Dedifferentiated amniotic fluid mesenchymal stem cell (primary cell): ENCODE results near the gene OR5L1.

Source experiments
- DNase-seq: peaks from one replicate; pipeline ENCODE4 v3.0.0-alpha.2; 2016; ENCODE audit errors: extremely low spot score

OR5L1 gene

DNA sequence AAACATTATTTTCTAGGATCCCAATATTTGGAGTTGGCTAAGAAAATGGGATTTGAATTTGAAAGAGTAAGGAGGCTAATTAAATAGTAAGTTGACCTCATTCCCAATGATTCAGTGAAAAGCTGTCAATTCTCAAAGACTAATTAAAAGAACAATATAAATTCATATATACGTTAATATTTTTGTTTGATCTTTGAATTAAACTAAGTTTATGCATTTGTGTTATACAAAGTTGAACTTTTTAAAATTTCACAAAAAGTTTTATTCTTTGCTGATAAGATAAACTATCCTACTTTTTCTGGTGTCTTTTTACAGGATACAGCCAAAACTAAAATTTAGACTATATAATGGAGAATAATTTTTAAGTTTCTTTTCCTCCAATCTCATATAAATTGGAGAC lies at the start of gene OR5L1:
OR5L1 (plus strand) TSS at position 301 of the 400 bp plus-strand sequence. CDS start 100 bp downstream, outside the sequence.
- no peak for DNase-seq

DNA sequence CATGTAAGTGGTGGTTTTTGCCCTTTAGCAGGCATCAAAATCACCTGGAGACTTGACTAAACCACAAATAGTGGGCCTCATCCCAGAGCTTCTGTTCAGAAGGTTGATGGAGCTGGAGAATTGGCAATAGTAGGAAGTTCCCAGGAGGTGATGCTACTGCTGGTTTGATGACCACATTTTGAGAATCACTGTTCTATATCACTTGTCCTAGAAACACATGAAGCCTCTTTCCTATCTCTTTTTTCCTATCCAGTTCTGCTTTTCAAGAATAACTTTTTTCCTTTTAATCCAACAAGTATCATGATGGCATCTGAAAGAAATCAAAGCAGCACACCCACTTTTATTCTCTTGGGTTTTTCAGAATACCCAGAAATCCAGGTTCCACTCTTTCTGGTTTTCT lies 38.0 kb upstream of the OR5L1 start, which contains the start of gene OR5D13:
OR5D13 (plus strand) TSS at position 301 of the 400 bp plus-strand sequence; CDS start at position 301, 0 bp downstream.
- DNase-seq, result no peak

DNA sequence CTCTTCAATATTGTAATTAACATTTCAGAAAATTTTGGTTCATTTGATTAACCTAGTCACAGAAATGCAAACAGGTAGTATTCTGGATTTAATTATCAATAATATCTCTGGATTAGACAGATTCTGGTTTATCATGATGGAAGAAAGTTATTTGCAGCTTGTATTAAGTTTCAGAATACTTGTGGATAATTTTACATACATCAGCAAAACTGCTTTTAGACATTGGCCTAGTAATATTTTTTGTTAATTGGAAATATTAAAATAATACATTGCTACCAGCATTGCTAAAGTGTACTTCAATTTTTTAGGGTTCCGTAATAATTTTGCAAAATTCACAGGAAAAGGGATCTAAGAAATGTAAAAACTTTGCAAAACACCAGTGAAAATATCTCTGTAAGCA lies 19.6 kb upstream of the OR5L1 start:
- DNase-seq, result no peak

DNA sequence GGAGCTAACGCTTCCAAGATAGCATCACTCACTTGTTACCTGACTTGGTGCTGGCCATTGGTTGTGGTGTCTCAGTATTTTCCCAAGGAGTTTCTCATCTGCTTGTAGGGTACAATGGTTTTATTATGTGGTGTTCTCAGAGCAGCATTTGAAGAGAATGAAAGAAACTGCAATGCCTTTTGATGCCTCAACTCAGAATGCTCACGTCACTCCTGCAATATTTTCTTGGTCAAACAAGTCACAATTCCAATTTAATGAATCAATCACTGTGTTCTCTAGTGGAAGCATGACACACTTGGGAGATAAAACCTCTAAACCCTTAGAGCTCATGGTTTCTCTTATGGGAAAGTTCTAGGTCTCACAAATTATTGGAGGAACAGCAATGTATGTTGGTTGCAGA lies 17.8 kb upstream of the OR5L1 start:
- DNase-seq, result no peak

DNA sequence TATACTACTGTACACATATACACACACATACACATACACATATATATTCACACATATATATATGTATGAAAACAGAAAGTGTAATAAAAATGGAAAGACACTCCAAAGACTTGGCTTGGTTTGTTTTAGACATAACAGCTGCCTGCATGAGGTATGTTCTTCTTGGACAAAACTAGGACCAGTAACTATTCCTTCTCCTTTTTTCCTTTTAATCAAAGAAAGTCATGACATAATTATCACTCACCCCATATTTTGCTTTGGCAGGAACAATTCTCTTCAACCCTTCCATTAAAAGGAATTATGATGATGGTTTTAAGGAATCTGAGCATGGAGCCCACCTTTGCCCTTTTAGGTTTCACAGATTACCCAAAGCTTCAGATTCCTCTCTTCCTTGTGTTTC lies 15.9 kb upstream of the OR5L1 start, which contains the start of gene OR5D14:
OR5D14 (plus strand) TSS at position 301 of the 400 bp plus-strand sequence; CDS start at position 301, 0 bp downstream.
- no peak for DNase-seq

DNA sequence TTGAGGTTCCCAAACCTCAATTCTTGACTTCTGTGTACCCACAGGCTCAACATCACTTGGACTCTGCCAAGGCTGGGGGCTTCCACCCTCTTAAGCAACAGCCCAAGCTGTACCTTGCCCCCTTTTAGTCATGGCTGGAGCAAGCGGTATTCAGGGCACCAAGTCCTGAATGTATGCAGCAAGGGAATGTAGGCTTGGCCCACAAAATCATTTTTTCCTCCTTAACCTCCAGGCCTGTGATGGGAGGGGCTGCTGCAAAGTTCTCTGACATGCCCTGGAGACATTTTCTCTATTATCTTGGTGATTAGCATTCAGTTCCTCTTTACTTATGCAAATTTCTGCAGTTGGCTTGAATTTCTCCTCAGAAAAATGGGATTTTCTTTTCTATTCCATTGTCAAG lies 4.9 kb upstream of the OR5L1 start:
- DNase-seq, result no peak

DNA sequence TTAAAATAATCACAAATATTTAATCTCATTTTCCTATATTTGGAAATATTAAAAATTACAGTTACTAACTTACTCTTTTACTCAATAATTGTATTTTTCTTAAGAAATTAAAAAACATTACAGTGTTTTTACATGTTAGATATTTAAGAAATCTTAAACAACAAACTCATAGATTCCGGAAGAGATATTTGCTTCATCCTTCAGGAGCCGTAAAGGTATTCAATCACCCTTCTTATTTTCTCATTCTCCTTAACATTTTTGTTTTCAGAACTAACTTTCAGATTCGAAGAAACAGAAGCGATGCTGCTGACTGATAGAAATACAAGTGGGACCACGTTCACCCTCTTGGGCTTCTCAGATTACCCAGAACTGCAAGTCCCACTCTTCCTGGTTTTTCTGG lies 8.2 kb downstream of the OR5L1 start, which contains the start of gene OR5D18:
OR5D18 (plus strand) TSS at position 301 of the 400 bp plus-strand sequence; CDS start at position 301, 0 bp downstream.
- no peak for DNase-seq

DNA sequence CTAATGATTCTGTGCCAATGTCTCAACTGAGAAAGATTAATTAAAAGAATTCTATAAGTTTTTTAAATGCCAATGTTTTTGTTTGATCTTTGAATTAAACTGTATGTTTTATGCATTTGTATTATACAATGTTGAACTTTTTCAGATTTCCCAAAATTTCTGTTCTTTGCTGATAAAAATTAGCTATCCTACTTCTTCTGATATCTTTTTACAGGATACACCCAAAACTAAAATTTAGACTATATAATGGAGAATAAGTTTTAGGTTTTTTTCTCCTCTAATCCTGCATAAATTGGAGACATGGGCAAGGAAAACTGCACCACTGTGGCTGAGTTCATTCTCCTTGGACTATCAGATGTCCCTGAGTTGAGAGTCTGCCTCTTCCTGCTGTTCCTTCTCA lies 15.8 kb downstream of the OR5L1 start, which contains the start of gene OR5L2:
OR5L2 (plus strand) TSS at position 301 of the 400 bp plus-strand sequence; CDS start at position 301, 0 bp downstream.
- DNase-seq, result no peak

DNA sequence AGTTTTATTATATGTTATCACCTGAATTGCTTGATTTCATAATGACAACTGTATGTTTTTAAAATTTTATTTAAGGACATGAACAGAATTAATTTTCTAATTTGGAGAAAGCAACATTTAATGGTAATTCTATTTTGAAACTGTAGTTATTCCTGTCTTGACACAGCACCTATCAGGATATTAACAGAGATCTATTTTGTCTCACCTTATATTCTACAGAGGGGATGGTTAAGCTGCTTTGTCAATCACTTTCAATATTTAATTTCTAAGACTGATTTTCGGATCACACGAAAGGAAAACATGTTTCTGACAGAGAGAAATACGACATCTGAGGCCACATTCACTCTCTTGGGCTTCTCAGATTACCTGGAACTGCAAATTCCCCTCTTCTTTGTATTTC lies 27.3 kb downstream of the OR5L1 start, which contains the start of gene OR5D16:
OR5D16 (plus strand) TSS at position 301 of the 400 bp plus-strand sequence; CDS start at position 301, 0 bp downstream.
- DNase-seq, result no peak

DNA sequence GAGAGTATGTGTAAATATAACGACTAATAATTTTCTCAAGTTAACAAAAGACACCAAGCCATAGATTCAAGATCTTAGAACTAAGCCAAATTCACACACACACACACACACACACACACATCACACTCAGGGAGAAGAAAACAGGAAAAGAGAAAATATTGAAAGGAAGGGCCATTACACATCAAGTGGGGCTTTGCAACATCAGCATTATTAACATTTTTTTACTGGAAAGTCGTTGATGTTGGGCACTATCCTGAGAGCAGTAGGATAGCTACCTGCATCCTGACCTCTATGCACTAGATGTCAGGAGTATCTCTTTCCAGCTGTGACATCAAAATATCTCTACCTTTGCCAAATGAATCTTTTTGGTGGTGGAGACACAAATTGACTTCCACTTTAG lies 36.3 kb downstream of the OR5L1 start:
- no peak for DNase-seq

DNA sequence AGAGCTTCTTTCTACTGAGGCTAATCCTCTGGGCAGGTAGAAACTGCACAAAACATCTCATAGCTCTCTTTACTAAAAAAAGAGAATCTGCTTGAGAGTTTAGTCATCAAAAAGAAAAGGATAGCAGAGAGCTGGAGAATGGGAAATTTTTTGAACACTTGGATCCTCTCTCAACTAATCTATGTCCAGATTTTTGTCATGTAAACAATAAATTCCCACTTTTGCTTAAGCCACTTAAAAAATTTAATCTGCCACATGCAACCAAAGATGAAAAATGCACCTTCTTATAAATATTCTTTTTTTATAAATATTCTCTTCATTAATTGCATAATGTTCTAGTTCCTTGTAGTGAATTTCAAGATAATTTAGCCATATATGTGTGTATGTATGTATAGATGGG lies 37.9 kb downstream of the OR5L1 start:
- no peak for DNase-seq

DNA sequence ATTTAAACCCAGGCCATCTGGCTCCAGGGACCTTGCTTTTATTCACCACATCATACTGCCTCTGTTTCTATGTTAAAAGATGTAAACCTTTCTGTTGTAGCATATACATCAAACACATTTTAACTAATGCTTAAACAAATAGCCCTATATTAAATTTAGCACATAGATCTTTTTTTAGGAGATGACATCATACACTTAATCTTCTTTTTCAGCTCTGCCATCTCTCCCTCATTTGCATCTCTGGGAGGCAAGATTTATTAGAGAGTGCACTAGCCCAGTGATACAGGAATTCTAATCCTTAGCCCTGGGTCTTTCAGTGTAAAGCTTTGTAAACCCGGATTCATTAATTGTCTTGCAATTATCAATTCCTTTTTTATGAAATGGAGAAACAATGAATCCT lies 41.0 kb downstream of the OR5L1 start:
- DNase-seq, result no peak

DNA sequence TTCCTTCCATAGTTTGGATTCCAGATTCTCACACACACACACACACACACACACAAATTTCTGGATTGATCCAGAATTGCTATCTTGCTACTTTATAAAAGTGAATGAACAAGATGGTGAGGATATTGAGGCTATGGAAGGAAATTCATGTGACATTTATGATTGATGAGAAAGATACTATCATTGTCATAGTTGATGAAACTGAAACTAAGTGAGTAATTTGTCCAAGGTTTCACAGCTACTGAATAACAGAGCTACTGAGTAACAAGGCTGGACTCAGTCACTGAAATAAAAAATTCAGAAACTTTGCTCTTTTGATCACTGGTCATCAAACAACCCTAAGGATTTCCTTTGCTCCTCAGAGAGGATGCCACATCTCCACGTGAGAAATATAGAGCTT lies 43.5 kb downstream of the OR5L1 start:
- DNase-seq, result no peak
